SK-N-MC (cell line): Measurements from ENCODE around the gene PCDHGB2.

Source experiments
- EZH2 ChIP-seq: fragments of 200-600 bp; sonication (generic); IDR thresholded peaks from one replicate; pipeline ENCODE4 v1.6.1; 2017; ENCODE audit warnings: antibody characterized with exemption
- POLR2AphosphoS5 ChIP-seq: IDR thresholded peaks from 2 replicates; pipeline ENCODE4 v1.6.1; 2012; ENCODE audit warnings: mild to moderate bottlenecking, low read depth, low read length, borderline replicate concordance

GRCh38 chr5:141403387-141403786, 43.6 kb downstream of the PCDHGB2 start:
- TF ChIP-seq EZH2 (no peak), POLR2AphosphoS5 (no peak)
